NCI-H1092 (cell line): ENCODE results near the gene CFL2.

Experiments used
- DNase-seq: peaks from one replicate; lab custom pipeline; 2025; lab: John Stamatoyannopoulos, UW

The CFL2 gene

GRCh38 chr14:34676516-34677211 lies 37.7 kb downstream of the CFL2 start:
- DNase-seq, result peak; percentile 8

DNA sequence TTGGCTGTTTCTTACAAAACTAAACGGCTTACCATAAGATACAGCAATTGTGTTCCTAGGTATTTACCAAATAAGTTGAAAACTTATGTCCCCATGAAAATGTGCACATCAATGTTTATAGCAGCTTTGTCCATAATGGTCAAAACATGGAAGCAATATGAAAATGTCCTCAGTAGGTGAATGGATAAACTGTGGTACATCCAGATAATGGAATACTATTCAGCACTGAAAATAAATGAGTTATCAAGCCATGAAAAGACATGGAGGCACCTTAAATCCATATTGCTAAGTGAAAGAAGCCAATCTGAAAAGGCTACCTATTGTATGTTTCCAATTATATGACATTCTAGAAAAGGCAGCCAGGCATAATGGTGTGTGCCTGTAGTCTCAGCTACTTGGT lies 40.7 kb downstream of the CFL2 start:
- DNase-seq, result no peak

DNA sequence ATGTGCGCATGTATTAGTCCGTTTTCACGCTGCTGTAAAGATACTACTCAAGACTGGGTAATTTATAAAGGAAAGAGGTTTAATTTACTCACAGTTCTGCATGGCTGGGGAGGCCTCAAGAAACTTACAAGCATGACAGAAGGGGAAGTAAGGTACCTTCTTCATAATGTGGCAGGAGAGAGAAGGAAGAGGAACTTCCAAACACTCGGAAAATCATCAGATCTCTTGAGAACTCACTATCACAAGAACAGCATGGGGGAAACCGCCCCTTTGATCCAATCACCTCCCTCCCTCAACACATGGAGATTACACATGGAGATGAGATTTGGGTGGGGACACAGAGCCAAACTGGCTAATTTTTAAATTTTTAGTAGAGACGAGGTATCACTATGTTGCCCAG lies 42.7 kb downstream of the CFL2 start:
- no peak for DNase-seq

DNA sequence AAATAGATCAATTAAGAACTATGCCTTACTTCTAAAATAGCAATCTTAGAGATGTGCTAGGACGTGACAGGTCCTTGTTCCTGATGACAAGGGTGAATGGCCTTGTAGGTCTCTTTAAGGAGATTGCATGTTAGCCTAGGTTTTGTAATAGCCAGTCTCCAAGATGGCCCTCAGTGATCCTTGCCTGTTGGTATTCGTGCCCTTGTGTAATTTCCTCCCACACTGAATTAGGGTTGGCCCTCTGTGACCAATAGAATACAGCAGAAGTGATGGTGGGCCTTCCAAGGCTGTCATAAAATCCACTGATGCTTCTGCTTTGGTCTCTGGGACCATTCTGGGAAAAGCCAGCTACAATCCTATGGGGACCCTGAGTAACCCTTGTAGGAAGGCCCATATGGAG lies 46.3 kb downstream of the CFL2 start:
- DNase-seq, result no peak

DNA sequence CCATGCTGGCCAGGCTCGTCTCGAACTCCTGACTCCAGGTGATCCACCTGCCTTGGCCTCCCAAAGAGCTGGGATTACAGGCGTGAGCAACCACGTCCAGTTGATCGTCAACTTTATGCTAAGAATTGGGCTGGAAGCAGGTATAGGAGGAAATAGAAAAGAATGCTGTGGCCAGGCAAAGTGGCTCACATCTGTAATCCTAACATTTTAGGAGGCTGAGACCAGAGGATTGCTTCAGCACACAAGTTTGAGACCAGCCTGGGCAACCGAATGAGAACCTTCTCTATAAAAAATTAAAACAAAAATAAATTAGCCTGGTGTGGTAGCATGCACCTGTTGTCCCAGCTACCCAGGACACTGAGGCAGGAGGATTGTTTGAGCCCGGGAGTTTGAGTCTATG lies 47.4 kb downstream of the CFL2 start:
- no peak for DNase-seq

DNA sequence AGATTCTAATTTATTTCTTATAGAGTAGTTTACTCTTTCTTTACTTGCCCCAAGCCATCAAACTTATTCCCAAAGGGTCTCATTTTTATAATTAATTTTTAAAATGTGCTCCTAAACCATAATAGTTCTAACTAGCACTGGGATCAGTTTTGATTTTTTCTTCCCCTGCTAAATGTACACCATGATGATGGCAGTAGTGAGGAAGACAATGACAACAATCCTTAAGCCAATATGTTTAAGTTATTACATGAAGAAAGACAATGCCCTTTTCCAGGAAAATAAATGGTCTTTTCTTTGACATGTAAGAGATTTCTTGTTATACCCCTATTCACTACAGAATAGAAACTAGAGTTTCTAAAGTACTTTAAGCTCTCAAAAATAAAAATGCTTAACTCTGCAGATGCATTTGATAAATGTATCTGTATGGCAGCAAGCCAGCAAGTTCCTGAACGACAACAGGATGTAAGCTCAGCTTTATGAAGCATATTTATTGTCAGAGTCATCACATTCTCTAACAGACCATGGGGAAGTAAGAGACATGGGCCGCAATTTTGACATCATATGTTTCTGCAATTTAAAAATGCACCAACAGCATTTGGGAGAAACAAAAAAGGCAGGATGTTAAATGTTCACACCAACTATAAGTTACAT lies 48.5 kb downstream of the CFL2 start:
- no peak for DNase-seq

- no peak for DNase-seq
These were observed 51.8 kb downstream of the CFL2 start for GRCh38 chr14:34662561-34663088.

DNA sequence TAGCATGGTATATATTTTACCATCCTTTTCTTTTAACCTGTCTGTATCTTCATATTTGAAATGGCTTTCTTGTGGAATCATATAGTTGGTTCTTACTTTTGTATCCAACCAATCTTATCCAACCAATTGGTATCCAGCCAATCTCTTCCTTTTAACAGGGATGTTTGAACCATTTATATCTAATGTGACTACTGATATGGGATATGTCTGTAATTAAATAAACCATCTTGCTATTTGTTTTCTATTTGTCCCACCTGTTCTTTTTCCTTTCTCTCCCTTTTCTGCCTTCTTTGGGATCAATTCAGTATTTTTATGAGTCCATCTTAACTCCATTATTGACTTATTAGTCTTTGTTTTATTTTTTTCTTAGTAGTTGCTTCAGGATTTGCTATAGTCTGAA lies 53.6 kb downstream of the CFL2 start:
- DNase-seq, result no peak
